ENCODE data around the gene ANO9. TPM values are rescaled to one million over a fixed set of nuclear protein-coding genes. Genes with fewer than 3 reads are reported as not detected.

Gene ANO9
- total and polyA plus RNA-seq, 11 donors, result 0.07 to 3.1 (median 0.21) TPM; not detected in 6

GRCh38 chr11:371716-372590 lies 69.9 kb downstream of the ANO9 start:
- Histone ChIP-seq H3K4me3 (no peak overlapping the region), H3K9me3 (no peaks in the 10 kb centered on the region), H3K27ac (no peak overlapping the region), H3K4me1 (peaks cover 0 to 12% (median 6%) of the 10 kb centered on the region in 12 donors), H3K27me3 (peaks cover 11 to 37% (median 23%) of the 10 kb centered on the region in 9 donors), H3K36me3 (no peaks in the 10 kb centered on the region)
- TF ChIP-seq POLR2A (IDR thresholded peaks at IDR 0.05), result no peak
- TF ChIP-seq CTCF (IDR thresholded peaks at IDR 0.05), result no peak
- intact Hi-C loops (cut with DNase I), result loop anchor here in 2 of 10 donors (10.0 kb wide), 2 partner anchors 97 to 117 kb away; partner anchors contain the start of gene NLRP6 (in 1 of the 2)
- ATAC-seq (peak in 1 of 4 donors; percentile 9), DNase-seq (peak in 1 of 5 donors; percentile 58)
- 77 to 86% (median 86%) methylated on average over 18 to 19 of the region's 19 CpGs for WGBS, 4 donors

GRCh38 chr11:371051-371450 lies 70.8 kb downstream of the ANO9 start:
- Histone ChIP-seq H3K4me3 (no peak overlapping the region), H3K27ac (no peak overlapping the region), H3K4me1 (peaks cover 0 to 12% (median 6%) of the 10 kb centered on the region in 12 donors), H3K9me3 (no peaks in the 10 kb centered on the region), H3K27me3 (peaks cover 11 to 45% (median 28%) of the 10 kb centered on the region in 9 donors), H3K36me3 (no peaks in the 10 kb centered on the region)
- DNase-seq, result peak in 2 of 5 donors; percentile 22 to 45
- ATAC-seq, result no peak
- TF ChIP-seq POLR2A (IDR thresholded peaks at IDR 0.05) (no peak), CTCF (IDR thresholded peaks at IDR 0.05) (no peak)
- WGBS, 4 donors, result 87 to 96% (median 88%) methylated on average over 3 to 5 of the region's 5 CpGs
- intact Hi-C loops (cut with DNase I), result loop anchor here in 2 of 10 donors (10.0 kb wide), 2 partner anchors 96 to 116 kb away; partner anchors contain the start of gene NLRP6 (in 1 of the 2)

- no peak for TF ChIP-seq POLR2A (IDR thresholded peaks at IDR 0.05)
- no peak for TF ChIP-seq CTCF (IDR thresholded peaks at IDR 0.05)
- Histone ChIP-seq H3K9me3 (no peaks in the 10 kb centered on the region), H3K27ac (no peak overlapping the region), H3K4me3 (no peak overlapping the region), H3K36me3 (no peaks in the 10 kb centered on the region), H3K4me1 (peaks cover 0 to 12% (median 6%) of the 10 kb centered on the region in 12 donors), H3K27me3 (peaks cover 11 to 48% (median 35%) of the 10 kb centered on the region in 9 donors)
- DNase-seq (peak in 1 of 5 donors; percentile 57), ATAC-seq (no peak)
- WGBS, 4 donors, result 17 to 26% (median 22%) methylated on average over 21 to 42 of the region's 42 CpGs
- intact Hi-C loops (cut with DNase I), result loop anchor here in 2 of 10 donors (10.0 kb wide), 2 partner anchors 96 to 116 kb away; partner anchors contain the start of gene NLRP6 (in 1 of the 2)
These were observed 71.5 kb downstream of the ANO9 start for GRCh38 chr11:370070-370941.

Data from heart left ventricle (tissue), 16 donors.